GM20431 (cell line): ENCODE results near the gene ZC3H8.

Experiments used
- in situ Hi-C: fragments of 300-500 bp; cut with MseI, MboI; formaldehyde crosslinking; loops from one replicate; pipeline ENCODE4 v1.15.0; 2020; ENCODE audit warnings: low sequenced_read_pairs; ENCODE audit not compliant: unreplicated experiment

Gene ZC3H8

DNA sequence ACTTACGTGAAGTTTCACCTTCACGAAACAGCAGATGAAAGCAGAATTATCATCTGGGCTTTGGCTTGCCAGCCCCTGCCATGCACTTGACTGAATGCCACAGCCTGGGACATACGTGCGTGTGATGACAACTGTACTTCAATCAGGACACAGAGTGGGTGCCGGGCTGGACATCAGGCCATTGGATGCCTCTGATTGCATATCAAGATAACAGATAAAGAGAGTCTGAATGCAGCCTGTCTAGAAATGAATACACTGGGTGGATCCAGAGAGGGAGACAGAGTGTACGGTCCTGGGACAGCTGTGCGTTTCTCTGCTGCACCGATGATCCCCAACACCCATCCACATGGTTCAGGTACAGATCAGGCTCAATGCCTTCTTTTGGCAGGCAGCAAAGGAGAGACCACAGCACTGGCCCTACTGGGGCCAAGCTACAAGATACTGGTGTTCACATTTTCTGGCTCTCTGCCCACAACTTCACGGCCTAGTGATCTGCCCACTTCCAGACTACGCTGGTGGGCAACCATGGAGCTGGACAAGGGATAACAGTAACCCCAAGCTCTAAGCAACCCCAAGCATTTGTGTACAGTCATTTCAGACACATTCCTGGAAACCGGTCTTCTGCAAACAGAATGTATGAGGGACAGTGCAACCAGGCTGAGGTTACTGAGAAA is 81.1 kb downstream of the ZC3H8 start:
- in situ Hi-C loops: no loop called here

DNA sequence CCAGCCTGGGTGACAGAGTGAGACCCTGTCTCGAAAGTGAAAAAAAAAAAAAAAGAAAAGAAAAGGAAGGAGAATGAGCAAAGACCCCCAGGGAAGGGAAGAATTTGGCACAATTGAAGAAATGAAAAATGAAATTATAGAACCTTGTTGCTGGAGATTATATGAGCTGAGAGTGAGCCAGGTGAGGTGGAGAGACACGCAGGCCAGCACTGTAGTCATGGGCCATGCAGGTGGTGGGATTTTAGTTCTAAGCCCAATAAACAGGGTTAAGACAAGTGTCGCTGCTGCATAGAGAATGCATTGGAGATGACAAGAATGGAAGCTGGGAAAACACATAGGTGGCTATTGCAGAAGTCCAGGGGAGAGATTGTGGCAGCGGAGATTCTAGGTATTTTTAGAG is 84.3 kb downstream of the ZC3H8 start:
- in situ Hi-C loops: no loop called here

DNA sequence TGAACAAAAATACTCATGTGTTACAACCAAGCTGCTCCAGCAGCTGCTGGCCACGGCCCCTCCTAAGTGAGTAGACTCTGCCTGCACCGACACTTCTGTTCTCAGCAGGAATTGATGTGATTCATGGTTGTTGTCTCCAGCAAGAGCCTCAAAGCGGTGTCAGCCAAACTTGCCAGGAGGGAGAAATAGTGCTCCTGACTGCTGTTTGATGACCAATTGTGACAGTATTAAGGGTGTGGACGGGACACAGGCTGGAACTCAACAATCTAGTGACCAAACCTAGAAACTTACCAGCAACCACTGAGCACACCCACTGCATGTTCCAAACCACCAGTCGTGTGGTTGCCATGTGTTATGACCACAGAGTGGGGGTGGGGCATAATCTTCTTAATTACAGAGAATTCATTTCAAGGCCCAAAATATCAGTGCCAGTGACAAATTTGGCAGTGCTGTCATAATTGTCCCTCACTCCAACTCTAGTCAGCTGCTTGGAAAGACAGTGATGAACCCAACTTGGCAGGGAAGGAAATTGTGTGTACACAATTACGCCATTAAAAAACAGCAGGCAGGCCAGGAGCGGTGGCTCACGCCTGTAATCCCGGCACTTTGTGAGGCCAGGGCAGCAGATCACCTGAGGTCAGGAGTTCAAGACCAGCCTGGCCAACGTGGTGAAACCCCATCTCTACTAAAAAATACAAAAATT is 86.3 kb downstream of the ZC3H8 start:
- in situ Hi-C loops: no loop called here

DNA sequence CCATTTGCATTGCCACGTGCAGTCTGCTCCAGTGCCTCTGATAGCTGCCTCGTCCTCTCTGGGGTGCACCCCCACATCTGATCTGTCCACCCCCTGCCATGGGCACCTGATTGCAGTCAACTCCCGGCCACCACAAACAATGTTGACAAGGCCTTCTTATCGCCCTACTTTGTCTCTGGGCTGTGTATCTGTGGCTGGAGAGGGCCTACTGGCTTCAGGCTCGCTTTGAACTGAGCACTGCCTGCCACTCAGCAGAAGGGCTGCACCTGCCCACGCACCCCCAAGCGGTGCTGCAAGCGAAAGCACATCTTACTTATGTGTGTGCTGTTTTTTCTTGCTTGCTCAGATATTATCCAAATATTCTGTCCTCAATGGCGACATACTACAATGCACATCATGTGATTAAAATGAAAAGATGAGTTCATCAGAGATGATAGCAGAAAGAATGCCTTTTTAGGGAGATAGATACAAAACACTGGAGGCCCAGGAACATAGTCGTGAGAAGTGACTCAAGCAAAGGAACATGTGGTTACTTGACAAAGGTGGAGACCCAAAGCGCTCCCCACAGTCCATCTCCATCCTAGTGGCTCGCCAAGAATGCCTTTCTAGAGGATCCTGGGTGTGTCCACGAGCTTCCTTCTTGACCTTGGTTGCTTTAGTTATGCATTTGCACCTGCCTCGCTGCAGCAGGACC is 87.9 kb downstream of the ZC3H8 start:
- in situ Hi-C loops: no loop called here

DNA sequence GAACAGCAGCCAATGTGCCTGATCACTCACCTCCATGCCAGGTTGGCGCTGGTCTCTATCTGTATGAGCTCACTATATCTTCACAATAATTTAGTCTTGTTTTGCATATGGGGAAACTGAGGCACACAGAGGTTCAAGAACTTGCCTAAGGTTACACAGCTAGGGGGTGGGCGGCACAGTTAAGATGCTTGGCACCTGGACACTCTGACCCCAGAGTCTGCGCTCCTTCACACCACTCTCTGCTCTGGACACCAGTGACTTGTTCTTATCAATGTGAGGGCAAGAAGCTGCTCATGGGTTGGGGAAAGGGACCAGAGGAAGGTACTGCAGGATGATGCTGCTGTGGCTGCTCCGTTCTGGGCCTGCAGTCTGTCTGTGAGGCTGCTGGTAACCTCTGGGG is 89.5 kb downstream of the ZC3H8 start:
- in situ Hi-C loops: no loop called here

DNA sequence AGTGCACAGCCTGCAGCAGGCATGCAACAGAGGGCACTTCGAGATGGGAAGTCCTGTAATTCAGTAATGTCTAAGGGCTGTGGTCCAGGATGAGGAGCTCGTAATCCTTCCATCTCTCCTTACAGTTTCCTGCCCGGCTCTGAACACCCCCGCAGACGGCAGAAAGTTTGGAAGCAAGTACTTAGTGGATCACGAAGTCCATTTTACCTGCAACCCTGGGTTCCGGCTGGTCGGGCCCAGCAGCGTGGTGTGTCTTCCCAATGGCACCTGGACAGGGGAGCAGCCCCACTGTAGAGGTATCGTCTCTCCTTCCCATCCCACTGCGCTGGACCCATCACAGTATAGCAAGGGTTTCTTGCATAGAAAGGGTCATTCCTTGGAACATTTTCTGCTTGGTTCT is 90.0 kb downstream of the ZC3H8 start:
- in situ Hi-C loops: no loop called here

DNA sequence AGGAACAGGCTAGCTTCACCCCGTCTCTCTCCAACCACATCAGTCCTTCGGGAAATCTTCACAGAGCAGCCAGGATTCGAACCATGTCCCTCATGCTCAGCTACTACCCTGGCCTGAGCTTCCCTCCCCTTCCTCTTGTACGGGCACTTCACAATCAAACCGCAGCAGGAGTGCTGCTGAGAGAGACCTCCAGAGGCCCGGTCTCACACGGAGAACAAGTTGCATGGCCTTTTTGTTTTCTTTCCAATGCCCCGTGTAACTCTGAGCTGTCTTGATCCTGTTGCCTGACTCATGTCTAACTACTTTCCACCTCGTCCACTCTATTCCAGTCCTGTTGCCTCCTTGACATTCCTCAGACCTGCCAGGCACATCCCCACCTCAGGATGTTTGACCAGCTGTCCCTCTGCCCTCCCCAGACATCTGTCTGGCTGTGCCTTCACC is 91.3 kb downstream of the ZC3H8 start:
- in situ Hi-C loops: no loop called here

DNA sequence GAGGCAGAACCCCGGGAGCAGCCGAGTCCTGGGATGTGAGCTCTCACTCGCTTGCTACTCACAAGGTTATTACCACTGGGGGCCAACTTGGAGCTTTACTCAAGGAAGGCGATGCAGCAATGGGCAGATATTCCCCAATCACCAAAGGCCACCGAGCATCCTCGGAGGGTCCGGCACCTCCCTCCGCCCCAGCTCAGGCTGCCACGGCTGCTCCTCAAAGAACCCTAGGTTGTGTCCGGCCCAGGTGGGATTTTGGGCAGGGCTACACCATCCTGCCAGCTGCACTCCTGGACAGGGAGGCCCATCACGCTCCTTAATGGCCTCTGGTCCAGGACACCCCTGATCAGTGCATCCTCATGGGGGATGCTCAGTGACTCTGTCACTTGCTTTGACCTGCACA is 91.9 kb downstream of the ZC3H8 start:
- in situ Hi-C loops: no loop called here

DNA sequence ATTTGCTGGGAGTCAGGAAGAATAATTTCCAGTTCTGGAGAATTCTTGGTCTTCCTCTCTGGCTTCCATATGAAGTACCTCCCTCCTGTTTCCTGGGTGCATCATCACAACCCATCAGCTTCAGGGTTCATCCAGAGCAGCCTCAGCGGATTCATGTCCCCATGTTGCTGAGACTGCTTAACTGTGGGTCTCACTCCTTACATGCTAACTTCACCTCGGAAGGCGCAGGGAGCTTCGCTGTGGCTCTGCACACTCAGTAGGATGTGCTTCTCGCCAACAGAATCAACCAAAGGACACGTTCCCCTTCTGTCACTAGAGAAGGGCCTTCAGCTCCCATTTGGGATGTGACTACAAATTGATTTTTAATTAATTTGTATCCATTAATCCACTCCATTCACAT is 92.5 kb downstream of the ZC3H8 start:
- in situ Hi-C loops: no loop called here
